ENCODE data around the gene CD86.
"Not testable (repeated sequence)": the region's sequence is repeated elsewhere in the genome, so short reads cannot be mapped to it uniquely, and the experiment has no call there.

The CD86 gene, protein sequence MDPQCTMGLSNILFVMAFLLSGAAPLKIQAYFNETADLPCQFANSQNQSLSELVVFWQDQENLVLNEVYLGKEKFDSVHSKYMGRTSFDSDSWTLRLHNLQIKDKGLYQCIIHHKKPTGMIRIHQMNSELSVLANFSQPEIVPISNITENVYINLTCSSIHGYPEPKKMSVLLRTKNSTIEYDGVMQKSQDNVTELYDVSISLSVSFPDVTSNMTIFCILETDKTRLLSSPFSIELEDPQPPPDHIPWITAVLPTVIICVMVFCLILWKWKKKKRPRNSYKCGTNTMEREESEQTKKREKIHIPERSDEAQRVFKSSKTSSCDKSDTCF
- 1.2 to 6.7 reads per million in 2 donors for total RNA-seq

DNA sequence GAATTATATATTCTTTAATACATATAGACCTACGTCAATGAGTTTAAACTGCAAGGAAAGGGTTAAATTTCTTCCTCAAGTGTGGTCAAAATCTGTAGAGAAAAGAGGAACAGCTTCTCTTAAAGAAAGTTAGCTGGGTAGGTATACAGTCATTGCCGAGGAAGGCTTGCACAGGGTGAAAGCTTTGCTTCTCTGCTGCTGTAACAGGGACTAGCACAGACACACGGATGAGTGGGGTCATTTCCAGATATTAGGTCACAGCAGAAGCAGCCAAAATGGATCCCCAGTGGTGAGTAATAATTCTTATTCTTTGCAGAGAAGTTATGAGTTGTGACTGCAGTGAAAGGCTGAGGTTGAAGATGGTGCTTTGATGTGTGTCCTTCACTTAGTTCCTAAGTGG, at the start of gene CD86:
TSS of gene CD86 (plus strand) at position 148 of the 400 bp plus-strand sequence. CDS start at position 276, 128 bp downstream.
- DNase-seq: no peak

GRCh38 chr3:122006267-122006666, 48.9 kb upstream of the CD86 start:
- no peak for DNase-seq

DNA sequence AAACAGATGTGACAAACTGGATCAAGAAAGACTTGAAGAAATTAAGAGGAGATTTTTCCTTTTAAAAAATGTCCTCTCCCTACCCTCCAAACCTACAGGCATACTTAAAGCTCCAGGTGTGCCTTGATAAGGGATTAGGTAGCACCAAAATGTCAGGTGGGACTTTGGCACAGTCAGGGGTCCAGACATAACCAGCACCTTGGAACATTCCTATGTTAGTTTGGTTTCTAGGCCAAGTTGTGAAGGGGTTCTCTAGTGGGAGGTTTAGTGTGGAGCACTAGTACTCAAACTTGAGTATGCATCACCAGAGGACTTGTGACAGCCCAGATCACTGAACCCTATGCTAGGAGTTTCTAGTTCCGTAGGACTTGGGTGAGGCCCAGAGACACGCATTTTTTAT, 47.0 kb upstream of the CD86 start:
- DNase-seq: no peak

GRCh38 chr3:122010506-122010905, 44.7 kb upstream of the CD86 start:
- no peak for DNase-seq

GRCh38 chr3:122011396-122011795, 43.8 kb upstream of the CD86 start:
- no peak for DNase-seq

DNA sequence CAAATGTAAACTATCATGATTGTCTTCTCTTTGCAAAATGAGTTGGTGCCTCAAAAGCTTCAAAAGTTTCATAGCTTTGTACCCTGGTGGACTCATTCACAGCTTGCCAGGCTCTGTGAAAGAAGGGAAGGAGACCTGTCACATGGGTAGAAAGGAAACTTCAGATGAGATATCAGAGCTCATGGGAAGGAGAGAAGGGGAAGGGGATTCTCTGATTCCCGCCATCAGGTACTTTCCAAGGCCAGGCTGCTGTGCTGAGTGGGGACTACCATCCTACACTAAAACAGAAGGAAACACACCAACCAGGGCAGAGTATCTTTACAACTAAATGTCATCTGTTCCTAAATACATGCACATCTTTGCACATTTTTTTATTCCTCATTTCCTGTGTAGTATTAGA, 42.3 kb upstream of the CD86 start:
- DNase-seq: no peak

DNA sequence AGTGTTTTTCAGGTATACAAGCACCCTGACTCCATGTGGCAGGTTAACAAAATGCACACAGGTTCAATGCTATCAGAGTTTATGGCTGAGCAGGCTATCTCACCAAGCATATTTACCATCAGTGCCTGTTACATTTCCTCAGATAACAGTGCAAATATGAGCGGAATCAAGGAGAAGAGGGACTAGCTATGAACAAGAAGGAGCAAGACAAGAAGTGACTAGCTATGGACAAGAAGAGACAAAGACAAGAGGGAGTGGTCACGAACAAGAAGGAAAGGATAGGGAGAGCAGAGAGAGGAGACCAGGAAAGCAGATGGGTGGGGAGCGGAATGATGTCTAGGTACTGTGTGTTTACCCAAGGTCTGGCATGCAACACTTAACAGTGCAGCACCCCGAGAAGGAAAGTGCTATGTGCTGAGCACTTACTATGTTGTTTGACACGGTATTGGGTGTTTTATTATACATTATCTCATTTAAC, 41.7 kb upstream of the CD86 start:
- DNase-seq: no peak

DNA sequence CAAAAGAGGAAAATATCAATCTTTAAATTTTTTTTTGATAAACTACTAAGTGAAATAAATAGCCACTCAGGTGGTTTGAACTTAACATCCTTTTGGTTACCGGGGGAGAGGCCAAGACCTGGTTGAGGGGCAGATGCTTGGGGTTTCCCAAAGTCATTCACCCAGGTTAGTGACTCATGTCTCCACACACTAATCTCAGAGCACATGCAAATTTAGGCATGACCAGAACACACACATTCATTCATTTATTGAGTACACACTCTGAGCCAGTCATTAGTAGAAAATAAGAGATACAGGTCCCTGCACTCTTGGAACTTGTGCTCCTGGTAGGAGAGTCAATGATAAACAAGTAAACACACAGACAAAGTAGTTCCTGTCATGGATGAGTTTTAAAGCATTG, 40.4 kb upstream of the CD86 start:
- DNase-seq: no peak

- no peak for DNase-seq
Measured at GRCh38 chr3:122019493-122019892, 35.7 kb upstream of the CD86 start.

DNA sequence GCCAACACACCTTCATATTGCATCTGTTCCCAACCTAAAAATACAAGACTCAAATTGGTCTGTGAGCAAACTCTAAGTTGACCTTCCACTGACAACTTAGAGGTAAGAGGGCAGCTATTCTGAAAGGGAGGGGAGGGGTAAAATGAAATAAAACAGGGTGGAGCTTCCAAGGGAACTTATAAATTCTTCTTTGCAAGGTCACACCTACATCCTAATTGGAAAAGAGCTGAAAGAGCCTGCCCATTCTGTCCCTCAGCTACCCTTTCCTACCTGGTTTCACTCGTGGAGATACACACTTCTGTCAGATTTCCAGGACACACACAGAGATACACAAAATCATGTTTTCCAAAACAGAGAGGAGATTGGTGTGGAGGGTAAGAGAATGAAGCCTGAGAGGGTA, 34.1 kb upstream of the CD86 start:
- no peak for DNase-seq

DNA sequence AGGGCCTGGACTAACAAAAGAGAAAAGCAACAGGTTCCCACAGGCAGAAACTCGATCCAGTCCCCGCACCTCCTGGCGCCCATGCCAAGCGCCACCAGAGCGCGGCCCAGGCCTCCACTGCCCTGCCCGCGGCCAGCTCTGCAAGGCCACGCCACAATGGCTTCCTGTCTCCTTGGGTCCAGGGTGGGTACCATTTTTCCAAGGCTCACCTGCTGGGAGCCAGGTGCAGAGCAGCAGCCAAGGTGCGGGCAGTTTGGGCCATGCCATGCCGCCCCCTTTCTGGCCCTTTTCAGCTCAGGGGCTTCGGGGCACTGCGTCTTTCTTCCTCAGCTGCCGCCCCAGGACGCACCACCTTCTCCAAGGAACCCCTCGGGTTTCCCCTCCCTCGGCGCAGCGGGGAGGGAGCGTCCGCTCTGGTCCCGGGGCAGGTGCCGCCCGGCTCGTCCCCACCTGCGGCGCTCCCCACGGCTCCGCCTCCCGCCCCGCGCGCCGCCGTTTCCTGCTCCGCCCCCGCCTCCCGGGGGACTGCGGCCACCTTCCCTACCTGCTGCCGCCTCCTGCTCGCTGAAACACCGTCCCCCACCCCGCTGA, 33.3 kb upstream of the CD86 start, which contains the start of gene ILDR1:
TSS of gene ILDR1 (minus strand) at position 437 of the 591 bp plus-strand sequence. CDS start at position 267, 170 bp downstream.
- no peak for DNase-seq

DNA sequence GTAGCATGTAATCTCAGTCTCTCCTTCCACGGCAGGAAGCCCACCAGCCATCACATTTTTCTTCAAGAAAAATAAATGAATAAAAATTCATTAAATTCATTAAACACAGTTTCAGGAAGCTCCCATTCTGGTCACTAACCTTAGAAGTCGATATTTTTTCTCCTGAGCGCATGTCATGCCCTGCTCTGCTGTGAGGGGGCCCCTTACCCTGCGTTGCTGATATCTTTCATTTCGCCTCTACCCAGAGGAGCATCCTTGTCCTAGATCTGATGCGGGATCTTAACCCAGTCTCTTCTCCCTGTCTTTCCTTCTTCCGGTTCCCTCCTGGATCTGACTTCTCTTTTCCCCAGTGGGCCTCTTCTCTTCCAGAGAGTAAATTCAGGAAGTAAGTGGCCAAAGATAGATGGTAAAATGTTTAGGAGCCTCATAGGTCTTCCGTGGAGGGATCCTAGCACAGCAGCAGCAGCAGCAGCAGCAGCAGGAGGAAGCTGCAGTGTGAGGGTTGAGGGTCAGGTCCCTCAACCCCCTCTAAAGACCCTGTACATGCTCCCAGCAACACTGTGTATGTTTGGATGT, 31.7 kb upstream of the CD86 start:
- DNase-seq: no peak

DNA sequence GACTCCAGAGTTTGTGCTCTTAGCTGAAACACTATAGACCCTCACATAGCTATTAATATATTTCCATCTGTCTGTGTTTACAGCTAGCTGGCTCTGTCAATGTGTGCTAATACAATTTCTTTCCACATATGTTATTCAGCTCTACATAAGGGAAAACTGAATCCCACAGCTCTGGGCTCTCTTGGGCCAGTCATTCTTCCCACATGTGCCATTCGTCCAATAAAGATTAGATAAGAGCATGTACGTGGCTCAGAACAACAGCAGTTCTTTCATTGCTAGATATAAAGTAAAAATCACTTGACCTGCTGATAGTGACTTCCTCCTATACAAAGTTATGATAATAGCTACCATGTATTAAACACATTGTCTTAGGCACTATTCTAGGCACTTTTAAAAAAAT, 30.4 kb upstream of the CD86 start:
- no peak for DNase-seq

DNA sequence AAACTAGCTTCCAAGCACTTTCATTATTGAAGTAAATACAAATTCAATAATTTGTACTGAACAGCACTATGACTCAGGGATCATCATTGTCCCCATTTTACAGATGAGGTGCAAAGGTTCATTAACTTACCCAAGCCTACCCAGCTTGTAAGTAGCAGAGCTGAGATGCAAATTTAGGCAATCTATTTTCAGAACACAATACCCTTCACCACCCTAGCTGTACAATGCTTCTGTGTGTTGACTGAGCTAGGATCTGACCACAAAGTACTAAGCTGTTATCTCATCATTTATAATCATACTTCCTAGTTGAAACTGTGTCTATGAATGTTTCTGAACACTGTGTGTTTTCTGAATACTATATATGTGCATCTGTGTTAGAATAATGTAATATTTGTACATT, 29.9 kb upstream of the CD86 start:
- DNase-seq: no peak

GRCh38 chr3:122030381-122031122, 24.6 kb upstream of the CD86 start:
- no peak for DNase-seq

DNA sequence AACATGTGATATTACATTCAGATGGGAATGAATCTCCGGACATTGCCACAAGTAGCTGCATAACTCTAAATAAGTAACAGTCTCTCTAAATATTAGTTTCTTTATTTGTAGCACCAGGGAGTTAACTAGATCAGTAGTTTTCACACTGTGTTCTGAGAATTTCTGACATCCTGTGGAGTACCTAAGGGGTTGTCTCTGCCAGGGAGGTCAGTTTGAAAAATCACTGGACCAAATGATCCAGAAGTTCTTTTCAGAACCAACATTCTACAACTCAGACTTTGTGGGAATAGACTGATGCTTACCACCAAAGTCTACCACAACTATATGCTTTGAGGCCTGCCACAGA, 24.1 kb upstream of the CD86 start:
- DNase-seq: no peak

DNA sequence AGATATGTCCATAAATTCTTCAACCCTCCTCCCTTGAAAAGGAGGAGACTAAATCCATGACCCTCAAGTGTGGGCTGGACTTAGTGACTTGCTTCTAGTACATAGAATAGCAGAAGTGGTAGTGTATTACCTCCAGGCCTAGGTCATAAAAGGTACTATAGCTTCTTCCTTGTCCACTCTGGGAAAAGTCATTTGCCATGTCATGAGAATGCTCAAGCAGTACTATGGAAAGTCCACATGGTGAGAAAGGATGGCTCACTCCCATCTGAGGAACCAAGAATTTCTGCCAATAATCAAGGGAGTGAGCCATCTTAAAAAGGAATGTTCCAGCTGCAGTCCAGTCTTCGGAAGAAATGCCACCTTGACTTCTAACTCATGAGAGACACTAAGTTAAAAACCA, 22.6 kb upstream of the CD86 start:
- no peak for DNase-seq

DNA sequence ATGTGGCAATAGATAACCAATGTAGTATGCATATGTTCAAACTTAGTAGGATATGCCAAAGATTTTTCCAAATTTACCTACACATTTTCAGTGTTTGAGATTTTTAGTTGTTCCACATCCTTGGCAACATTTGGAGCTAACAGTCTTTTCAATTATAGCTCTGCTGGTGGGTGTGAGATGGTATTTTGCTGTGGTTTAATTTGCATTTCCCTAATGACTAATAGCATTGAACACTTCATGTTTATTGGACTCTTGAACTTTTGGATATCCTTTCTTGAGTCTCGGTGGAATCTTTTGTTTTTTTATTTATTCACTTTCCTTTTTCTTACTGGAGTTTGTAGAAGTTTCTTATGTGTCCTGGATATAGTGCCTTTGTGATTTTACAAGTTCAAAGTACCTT, 22.1 kb upstream of the CD86 start:
- DNase-seq: no peak

- not testable (repeated sequence) for DNase-seq
Measured at GRCh38 chr3:122047296-122047695, 7.9 kb upstream of the CD86 start.

DNA sequence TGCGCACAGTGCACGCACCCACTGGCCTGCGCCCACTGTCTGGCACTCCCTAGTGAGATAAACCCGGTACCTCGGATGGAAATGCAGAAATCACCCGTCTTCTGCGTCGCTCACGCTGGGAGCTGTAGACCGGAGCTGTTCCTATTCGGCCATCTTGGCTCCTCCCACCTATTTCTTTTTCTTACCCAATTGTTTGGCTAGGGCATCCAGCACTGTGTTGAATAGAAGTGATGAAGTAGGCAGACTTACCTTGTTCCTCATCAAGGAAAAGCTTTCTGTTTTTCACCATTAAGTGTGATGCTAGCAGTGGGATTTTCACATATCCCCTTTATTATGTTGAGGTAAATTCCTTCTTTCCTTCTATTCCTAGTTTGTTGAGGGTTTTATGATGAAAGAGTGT, 7.4 kb upstream of the CD86 start:
- DNase-seq: not testable (repeated sequence)

- no peak for DNase-seq
Measured at GRCh38 chr3:122052968-122053367, 2.2 kb upstream of the CD86 start.

- DNase-seq: no peak
Measured at GRCh38 chr3:122057671-122058070, 2.5 kb downstream of the CD86 start.

DNA sequence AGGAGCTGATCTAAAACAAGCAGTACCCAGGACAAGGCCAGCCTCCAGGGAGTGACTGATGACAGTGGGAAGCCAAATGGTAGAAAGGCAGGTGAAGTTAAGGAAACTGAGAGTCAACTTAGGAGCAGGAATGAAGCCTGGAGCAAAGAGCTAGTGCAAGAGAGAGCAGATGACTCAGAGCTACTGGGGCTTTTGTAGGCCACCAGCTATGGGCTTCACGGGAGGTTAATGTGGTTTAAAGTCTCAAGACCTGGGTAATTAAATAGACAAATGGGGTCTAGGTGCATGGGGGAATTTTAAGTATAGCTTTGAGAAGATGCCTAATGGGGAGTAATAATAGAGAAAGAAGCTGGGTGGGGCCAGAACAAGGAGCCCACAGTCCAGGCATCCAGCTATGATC, 3.1 kb downstream of the CD86 start:
- DNase-seq: no peak

Measured in activated gamma-delta T cell (primary cell).